GM18868 (cell line): Measurements from ENCODE around the gene GALNT14.

ENCODE experiments used
- ATAC-seq: cut with Tn5 transposase; IDR thresholded peaks from one replicate; pipeline ENCODE4 v1.9.1; 2021; ENCODE audit warnings: mild to moderate bottlenecking, moderate library complexity; ENCODE audit not compliant: unreplicated experiment

Gene GALNT14

GRCh38 chr2:31136000-31136399 is 2.2 kb downstream of the GALNT14 start:
- no peak for ATAC-seq

GRCh38 chr2:31134480-31134879 is 3.8 kb downstream of the GALNT14 start:
- ATAC-seq: no peak

GRCh38 chr2:31132786-31133185 is 5.5 kb downstream of the GALNT14 start:
- no peak for ATAC-seq

DNA sequence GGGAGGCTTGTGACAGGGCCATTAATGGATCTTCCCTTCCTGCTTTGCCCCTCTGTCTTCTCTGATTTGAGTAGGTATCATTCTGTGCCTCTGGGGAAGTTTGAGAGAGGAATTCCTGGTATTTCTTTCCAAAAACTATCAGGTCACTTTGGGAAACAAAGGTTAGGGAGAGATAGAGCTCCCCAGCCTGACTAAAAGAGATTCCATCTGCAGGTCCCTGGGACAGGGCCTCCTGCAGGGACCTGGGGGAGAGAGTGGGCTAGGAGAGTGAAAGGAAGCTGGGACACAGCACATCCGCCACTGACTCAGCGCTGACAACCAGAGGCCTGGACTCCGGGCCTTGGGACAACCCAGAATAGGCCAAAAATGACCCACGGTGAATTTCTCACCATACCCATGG is 6.4 kb downstream of the GALNT14 start:
- ATAC-seq: no peak

DNA sequence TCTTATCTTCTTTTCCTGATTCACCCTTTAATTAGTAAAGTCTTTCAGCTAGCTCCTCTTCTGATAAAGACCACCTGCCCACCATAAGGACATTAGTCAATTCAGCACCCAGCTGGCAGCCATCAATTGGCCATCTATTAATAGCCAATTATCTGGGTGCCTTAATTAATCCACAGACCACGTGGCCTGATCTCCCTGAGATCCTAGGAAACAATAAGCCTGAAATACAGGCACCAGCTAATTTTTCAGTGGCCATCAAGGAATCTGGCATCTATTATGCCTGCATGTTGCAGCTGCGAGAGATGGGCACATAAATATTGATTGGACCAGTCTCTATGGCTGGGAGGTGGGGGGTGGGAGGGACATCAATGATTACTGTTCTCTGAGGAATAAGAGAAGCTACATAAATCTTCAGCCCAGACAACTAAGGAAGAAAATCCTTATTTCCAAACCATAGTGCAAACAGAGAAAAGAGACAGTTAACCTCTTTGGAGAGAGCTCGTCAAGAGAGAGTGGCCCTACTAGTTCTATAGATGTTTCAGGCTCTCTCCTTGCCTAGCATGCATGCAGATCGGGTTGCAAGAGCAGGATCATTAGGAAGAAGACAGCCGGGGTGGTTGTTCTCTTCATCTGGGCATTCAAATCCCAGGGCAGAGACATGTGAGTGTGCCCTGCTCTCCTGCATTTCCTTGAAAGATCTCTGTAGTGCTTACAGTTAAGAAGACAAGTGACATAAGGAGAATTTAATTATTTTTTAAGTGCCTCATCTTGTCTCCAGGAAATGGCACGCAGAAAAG is 8.7 kb downstream of the GALNT14 start:
- no peak for ATAC-seq

- ATAC-seq: no peak
These were observed 10.3 kb downstream of the GALNT14 start for GRCh38 chr2:31127931-31128330.

GRCh38 chr2:31125918-31126695 is 12.1 kb downstream of the GALNT14 start:
- ATAC-seq: no peak

DNA sequence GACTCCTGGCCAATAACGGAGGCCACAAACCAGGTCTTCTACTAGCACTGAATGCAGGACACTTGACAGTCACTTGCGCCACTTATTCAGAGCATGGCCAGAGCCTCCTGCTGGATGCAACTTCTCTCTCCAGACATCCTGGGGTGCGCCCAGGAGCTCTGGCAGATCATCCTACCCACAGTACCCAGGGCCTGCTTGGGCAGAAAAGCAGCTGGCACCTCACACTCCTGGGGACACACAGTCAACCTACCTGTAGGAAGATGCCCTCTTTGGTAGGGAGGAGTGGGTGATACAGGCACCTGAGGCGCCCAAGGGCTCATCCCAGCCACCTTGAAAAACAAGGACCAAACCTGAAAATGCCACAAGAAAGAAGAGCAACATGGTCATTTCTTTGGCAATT is 13.3 kb downstream of the GALNT14 start:
- no peak for ATAC-seq

DNA sequence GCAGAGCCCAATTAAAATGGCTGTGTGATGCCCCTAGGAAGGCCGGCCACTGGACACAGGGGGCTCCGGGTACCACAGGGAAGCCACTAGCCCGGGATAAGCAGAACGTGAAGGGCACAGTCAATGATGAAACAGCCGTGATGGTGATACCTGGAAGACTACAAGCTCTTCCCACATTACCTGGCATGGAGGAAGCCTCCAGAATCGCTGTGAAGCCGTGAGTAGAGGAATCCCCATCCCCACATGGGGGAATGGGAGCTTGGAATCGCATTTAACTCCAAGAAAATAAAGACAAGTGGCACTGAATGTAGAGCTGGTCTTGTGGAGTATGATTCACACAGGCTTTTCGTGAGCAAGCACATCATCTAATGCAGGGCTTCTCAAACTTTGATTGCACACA is 16.1 kb downstream of the GALNT14 start:
- no peak for ATAC-seq

DNA sequence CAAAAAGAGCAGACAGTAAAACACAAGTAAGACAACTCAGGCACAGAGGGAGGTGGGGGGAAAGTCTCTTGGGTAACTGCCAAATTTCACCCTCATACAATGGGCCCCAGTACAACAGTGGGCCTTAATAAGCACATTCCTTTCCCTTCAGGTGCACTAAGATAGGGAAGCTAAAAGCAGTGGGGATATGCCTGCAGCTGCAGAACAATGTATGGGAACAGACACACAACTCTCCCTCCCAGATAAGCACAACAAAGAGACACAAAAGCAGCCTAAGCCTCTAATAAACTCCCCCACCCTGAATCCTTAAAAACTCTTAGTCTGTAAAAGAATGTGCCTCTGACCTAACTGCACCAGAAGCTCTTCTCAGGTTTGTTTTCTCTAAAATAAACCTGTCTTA is 24.5 kb downstream of the GALNT14 start:
- ATAC-seq: no peak

GRCh38 chr2:31112544-31112943 is 25.7 kb downstream of the GALNT14 start:
- ATAC-seq: no peak

GRCh38 chr2:31110998-31111397 is 27.2 kb downstream of the GALNT14 start:
- ATAC-seq: no peak

GRCh38 chr2:31110431-31110830 is 27.8 kb downstream of the GALNT14 start:
- no peak for ATAC-seq

DNA sequence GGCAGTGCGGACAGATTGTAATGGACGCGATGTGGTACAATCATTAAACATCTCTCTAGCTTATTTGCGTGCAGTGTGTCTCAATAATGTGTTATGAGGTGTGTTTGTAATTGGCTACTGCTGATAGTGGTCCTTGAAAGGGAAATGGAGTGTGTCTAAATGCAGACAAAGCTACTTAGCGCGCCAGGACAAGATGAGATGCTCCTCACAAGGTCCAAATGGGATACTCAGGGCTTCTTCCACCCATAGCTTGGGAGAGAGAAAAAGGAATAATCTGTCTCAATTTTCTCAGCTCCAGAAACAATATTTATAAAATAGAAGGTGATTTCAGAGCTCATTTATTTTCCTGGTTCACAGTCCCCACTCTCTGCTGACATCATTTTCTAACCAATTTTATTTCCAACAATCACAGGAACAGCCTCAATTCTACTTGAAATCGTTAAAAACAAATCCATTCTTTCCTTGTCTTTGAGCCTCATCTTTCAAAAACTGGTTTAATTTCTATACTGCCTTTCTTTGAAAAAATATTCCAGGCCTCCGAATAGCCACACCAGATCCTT is 28.5 kb downstream of the GALNT14 start:
- no peak for ATAC-seq

DNA sequence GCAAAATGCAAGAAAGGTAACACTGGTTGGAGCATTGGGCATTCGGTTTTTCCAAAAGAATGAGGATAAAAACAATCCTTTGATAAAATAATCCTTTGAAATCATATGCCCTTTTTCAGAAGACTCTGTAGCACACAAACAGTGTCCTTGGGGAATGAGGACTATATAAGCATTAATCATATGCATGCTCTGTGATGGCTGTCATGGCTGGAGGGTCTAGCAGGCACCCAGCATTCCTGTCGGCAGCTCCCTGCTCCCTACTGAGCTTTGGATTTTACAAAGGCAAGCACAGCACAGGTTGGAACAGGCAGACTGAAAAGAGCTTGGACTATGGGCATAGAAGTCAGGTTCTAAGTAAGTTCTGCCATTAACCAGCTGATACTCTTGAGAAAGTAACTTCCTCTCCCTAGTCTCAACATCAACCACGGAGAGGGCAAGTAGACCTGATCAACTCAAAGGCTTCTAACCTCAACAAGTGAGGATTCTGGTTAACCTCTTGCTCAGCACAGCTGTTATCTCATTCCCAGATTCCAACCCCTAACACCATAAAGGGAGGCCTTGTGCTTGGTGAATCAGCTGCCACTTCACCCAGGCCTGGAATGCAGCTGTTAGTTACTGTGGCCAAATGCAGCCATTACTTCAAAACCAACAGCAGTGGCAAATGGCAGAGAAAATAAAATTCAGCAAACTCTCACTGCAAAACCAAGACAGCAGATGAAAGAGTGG is 29.5 kb downstream of the GALNT14 start:
- no peak for ATAC-seq

DNA sequence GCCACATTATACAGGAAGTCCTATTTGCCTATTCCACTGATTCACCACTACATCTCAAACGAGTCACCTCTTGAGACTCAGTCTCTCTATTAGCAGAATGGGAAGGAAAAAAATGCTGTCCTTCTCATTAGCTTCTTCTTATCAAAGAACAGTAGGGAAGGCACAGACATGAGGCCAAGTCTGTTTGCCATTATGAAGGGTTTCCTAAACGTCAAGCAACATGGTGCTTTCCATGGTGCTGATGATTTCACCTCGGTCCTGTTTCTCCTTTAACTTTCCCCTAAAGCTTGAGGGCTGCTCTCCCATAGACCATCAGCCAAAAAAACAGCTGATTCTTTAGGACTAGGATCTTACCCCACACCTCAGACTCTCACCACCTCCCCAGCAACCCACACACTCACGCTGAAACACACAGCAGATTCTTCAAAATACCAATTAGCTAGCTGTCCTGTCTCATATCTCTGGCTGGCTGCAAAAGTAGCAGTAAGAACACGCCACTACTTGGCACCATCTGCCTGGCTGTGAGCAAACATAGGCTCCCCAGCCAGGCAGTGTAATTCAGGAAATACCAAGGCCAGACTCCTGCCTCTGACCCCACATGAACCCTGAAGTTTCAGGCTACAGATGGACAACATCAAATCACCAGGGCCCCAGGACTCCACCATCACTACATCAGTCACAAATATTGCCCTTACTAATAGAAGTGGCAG is 30.5 kb downstream of the GALNT14 start:
- ATAC-seq: no peak

DNA sequence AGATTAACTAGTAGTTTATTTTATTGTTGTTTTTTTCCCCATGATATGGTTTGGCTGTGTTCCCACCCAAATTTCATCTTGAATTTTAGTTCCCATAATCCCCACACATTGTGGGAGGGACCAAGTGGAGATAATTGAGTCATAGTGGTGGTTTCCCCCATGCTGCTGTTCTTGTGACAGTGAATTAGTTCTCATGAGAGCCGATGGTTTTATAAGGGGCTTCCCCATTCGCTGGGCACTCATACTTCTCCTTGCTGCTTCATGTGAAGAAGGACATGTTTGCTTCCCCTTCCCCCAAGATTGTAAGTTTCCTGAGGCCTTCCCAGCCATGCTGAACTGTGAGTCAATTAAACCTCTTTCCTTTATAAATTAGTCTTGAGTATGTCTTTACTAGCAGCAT is 36.5 kb downstream of the GALNT14 start:
- no peak for ATAC-seq

DNA sequence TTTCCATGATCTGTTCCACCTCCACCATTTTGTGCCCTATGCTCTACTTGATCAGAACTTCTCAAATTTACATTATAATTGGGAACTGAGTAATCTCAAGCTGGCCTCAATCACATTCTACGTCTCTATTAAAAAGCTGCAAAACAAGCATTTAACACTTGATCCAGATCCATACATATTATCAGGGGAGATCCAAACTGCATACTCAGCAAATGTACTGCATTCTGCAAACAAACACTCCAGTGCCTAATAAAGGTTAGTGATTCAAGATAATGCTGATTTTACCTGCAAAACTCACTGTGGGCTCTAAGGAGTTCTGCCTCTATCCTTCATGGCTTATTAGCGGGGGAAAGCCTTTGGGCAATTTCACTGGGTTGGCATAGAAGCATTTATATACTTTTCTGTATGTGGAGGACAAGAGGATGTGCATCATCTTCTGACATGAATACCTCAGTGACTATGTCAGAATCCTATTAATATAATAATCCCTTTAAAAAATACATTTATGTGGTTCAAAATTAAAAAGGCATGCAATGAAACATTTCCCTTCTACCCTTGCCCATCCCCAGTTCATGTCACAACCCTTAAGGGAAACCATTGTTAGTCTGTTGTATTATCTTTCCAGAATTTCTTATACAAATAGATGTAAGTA is 40.2 kb downstream of the GALNT14 start:
- ATAC-seq: no peak

DNA sequence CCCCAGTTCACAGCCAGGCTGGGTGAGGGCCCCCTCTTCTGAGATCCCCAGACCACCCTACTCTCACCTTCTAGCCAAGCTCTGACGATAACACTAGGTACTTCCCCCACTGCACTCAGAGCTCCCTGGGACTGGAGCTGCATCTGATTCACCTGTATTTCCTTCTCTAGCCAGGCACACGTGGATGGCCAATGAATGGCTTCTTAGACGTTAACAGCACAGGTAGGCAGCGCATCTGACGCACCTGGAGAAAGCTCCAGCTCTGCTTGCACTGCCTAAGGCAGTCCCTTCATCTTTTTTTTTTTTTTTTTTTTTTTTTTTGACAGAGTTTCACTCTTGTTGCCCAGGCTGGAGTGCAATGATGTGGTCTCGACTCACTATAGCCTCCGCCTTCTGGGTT is 48.1 kb downstream of the GALNT14 start:
- ATAC-seq: no peak

DNA sequence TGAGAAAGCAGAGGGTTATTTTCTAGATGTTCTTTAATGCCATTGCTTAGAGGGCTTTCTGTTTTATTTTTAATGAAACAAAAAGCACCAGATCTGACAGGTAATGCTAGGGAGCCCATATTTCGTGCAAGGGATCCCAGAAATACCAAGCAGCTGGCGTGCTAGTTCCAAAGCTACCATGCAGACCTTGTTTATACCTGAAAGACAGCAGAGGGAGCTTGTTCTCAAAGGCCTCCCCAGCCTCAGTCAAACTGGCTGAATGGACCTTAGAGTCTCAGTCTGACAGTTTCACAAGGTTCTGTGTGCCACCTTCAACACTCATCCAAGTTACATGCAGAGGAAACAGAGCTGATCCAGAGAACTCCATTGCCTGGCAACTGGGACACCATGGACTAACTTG is 48.6 kb downstream of the GALNT14 start:
- no peak for ATAC-seq
